ENCODE measurements around the gene RAP1GAP.

Gene RAP1GAP

DNA sequence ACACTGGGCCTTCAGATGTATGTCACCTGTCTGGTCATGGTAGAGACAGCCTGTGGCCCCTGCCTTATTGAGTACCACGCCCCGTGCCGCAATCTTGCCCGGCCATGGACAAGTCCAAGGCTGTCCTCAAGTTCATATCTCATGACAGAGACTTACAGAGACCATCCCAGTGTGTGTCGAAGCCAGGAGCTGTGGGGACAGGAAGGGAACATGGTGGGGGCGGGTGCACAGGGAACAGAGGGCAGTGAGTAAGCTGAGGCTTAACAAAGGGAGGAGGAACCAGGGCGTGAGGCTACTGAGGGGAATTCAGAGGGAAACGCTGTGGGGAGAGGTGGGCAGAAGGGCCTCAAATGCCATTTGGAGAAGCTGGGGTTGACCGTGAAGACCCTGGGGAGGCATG is 84.1 kb downstream of the RAP1GAP start:
- DNase-seq: no peak
- Histone ChIP-seq H3K9me3 (no peaks in the 10 kb centered on the region), H3K27me3 (no peaks in the 10 kb centered on the region), H3K4me1 (no peaks in the 10 kb centered on the region), H3K4me3 (ENCODE audit: low read depth, low read length) (no peak overlapping the region), H3K36me3 (no peaks in the 10 kb centered on the region)
- TF ChIP-seq, protein P1, sequence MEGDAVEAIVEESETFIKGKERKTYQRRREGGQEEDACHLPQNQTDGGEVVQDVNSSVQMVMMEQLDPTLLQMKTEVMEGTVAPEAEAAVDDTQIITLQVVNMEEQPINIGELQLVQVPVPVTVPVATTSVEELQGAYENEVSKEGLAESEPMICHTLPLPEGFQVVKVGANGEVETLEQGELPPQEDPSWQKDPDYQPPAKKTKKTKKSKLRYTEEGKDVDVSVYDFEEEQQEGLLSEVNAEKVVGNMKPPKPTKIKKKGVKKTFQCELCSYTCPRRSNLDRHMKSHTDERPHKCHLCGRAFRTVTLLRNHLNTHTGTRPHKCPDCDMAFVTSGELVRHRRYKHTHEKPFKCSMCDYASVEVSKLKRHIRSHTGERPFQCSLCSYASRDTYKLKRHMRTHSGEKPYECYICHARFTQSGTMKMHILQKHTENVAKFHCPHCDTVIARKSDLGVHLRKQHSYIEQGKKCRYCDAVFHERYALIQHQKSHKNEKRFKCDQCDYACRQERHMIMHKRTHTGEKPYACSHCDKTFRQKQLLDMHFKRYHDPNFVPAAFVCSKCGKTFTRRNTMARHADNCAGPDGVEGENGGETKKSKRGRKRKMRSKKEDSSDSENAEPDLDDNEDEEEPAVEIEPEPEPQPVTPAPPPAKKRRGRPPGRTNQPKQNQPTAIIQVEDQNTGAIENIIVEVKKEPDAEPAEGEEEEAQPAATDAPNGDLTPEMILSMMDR (IDR thresholded peaks at IDR 0.05; ENCODE audit: low read depth, low read length): no peak

DNA sequence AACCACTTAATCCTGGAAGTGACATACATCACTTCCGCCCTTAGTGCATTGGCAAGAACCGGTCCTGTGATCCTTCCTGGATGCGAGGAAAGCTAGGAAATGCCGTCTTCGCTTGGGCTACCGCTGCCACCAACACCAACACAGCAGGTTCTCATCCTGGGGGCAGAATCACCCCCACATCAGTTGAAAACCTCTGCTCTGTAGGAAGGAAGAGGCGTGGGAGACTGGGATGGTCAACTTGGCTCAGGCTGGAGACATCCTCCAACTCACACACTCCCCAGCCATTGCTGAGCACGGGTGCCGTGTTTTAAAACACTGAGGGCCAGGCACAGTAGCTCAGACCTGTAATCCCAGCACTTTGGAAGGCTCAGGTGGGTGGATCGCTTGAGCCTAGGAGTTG is 85.1 kb downstream of the RAP1GAP start:
- no peak for DNase-seq
- H3K4me3 ChIP-seq (ENCODE audit: low read depth, low read length): no peak overlapping the region
- H3K36me3 ChIP-seq: no peaks in the 10 kb centered on the region
- H3K9me3 ChIP-seq: no peaks in the 10 kb centered on the region
- no peaks in the 10 kb centered on the region for H3K27me3 ChIP-seq
- TF ChIP-seq, protein P1 (IDR thresholded peaks at IDR 0.05; ENCODE audit: low read depth, low read length): no peak
- no peaks in the 10 kb centered on the region for H3K4me1 ChIP-seq

DNA sequence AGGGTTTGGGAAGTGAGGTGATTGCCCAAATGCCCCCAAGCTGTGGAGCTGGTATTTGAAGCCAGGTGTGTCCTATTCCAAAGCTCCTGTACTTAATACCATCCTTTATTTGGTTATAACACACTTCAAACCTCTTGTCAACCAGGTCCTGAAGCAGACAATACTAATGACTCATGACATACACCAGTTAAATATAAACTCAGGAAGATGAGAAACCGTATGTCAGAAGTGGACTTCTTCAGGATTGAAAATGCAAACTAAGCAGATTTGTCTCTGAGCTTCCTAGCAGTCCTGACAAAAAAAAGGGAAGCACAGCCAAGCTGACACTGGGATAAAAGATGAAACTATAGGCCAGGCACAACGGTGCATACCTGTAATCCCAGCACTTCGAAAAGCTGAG is 89.4 kb downstream of the RAP1GAP start:
- DNase-seq: no peak
- TF ChIP-seq, protein P1 (IDR thresholded peaks at IDR 0.05; ENCODE audit: low read depth, low read length): no peak
- Histone ChIP-seq H3K4me3 (ENCODE audit: low read depth, low read length) (no peak overlapping the region), H3K27me3 (no peaks in the 10 kb centered on the region), H3K36me3 (no peaks in the 10 kb centered on the region), H3K4me1 (no peaks in the 10 kb centered on the region), H3K9me3 (no peaks in the 10 kb centered on the region)

DNA sequence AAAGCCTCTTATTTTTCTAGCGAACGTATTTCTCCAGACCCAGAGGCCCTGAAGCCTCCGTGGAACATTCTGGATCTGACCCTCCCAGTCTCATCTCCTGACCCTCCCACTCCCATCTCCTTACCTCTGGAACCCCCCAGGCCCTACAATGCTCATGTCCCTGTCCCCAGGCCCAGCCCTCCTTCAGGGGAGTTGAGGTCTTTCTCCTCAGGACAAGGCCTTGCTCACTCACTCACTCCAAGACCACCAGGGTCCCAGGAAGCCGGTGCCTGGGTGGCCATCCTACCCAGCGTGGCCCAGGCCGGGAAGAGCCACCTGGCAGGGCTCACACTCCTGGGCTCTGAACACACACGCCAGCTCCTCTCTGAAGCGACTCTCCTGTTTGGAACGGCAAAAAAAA is 91.2 kb downstream of the RAP1GAP start:
- no peak overlapping the region for H3K4me3 ChIP-seq (ENCODE audit: low read depth, low read length)
- H3K36me3 ChIP-seq: no peaks in the 10 kb centered on the region
- no peaks in the 10 kb centered on the region for H3K27me3 ChIP-seq
- H3K9me3 ChIP-seq: no peaks in the 10 kb centered on the region
- H3K4me1 ChIP-seq: 0 out of 2 replicates have a peak, but pooled peaks cover 6% of the 10 kb centered on the region
- TF ChIP-seq, protein P1 (IDR thresholded peaks at IDR 0.05; ENCODE audit: low read depth, low read length): no peak
- DNase-seq: no peak

DNA sequence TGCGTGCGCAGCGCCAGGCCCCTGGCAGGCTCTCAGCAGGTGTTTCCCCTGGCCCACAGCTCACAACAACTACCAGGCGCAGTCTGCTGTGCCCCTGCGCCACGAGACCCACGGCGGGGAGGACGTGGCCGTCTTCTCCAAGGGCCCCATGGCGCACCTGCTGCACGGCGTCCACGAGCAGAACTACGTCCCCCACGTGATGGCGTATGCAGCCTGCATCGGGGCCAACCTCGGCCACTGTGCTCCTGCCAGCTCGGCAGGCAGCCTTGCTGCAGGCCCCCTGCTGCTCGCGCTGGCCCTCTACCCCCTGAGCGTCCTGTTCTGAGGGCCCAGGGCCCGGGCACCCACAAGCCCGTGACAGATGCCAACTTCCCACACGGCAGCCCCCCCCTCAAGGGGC is 91.8 kb downstream of the RAP1GAP start:
- no peaks in the 10 kb centered on the region for H3K36me3 ChIP-seq
- TF ChIP-seq, protein P1 (IDR thresholded peaks at IDR 0.05; ENCODE audit: low read depth, low read length): no peak
- H3K27me3 ChIP-seq: no peaks in the 10 kb centered on the region

DNA sequence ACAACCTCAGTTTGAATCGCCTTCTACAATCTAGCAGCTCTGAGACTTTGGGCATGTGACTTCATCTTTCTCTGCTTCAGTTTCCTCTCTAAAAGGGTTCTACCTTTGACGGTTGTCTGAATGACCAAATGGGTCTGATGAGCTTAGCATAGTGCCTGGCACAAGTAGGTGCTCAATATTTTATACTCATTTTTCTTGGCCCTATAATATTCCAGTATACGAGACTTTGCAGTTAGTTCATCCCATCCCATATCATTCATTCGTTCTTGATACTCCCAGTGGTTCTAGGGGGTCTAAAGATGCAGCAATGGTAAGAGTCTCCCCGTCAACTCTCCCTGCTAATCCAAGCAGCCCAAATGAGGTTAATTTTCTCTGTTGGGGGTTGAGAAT is 92.4 kb downstream of the RAP1GAP start:
- Histone ChIP-seq H3K4me3 (ENCODE audit: low read depth, low read length) (no peak overlapping the region), H3K4me1 (0 out of 2 replicates have a peak, but pooled peaks cover 6% of the 10 kb centered on the region), H3K9me3 (no peaks in the 10 kb centered on the region), H3K27me3 (no peaks in the 10 kb centered on the region), H3K36me3 (no peaks in the 10 kb centered on the region)
- no peak for DNase-seq
- TF ChIP-seq, protein P1 (IDR thresholded peaks at IDR 0.05; ENCODE audit: low read depth, low read length): no peak

More for the DNA sequence above, 91.8 kb downstream of the RAP1GAP start:
- no peak overlapping the region for H3K4me3 ChIP-seq (ENCODE audit: low read depth, low read length)
- no peaks in the 10 kb centered on the region for H3K9me3 ChIP-seq
- no peak for DNase-seq
- H3K4me1 ChIP-seq: 0 out of 2 replicates have a peak, but pooled peaks cover 6% of the 10 kb centered on the region
